ENCODE results near the gene KIF26B.

- no peak for TF ChIP-seq CTCF (IDR thresholded peaks at IDR 0.05; ENCODE audit: low read depth, low read length)
- TF ChIP-seq EZH2phosphoT487 (IDR thresholded peaks at IDR 0.05; ENCODE audit: low read depth) = no peak
Observed at GRCh38 chr1:245575710-245576109, 420.9 kb downstream of the KIF26B start.

Data from OCI-LY3 (cell line).